HL-60 (cell line): ENCODE measurements around the gene C1orf21.

Experiments used
- DNase-seq, 2 experiments: peaks; one replicate each; pipeline ENCODE4 v3.0.0-alpha.2; 2010 to 2020; ENCODE audit warnings: low read depth in 1 of 2, low spot score in 1 of 2
- H3K27ac ChIP-seq: fragments of 250-450 bp; sonication (Bioruptor Pico); replicated peaks from 2 replicates; pipeline ENCODE4 v1.5.1; 2020; ENCODE audit warnings: mild to moderate bottlenecking, moderate library complexity
- H3K27me3 ChIP-seq: fragments of 250-450 bp; sonication (Bioruptor Pico); 2 replicates; pipeline ENCODE4 v1.5.1; 2021; ENCODE audit warnings: mild to moderate bottlenecking, moderate library complexity; ENCODE audit not compliant: insufficient read depth, poor library complexity, severe bottlenecking
- H3K4me3 ChIP-seq: replicated peaks from 2 replicates; pipeline ENCODE4 v1.5.1; 2011; ENCODE audit warnings: mild to moderate bottlenecking, control low read depth, low read length; ENCODE audit not compliant: insufficient read depth
- GABPA ChIP-seq: IDR thresholded peaks from 2 replicates; pipeline ENCODE4 v1.6.1; 2012; ENCODE audit warnings: low read depth
- POLR2AphosphoS5 ChIP-seq: IDR thresholded peaks from 2 replicates; pipeline ENCODE4 v1.6.1; 2012; ENCODE audit warnings: low read depth
- REST ChIP-seq: IDR thresholded peaks from 2 replicates; pipeline ENCODE4 v1.6.1; 2012; ENCODE audit warnings: low read depth; ENCODE audit not compliant: insufficient replicate concordance
- SPI1 ChIP-seq: IDR thresholded peaks from 2 replicates; pipeline ENCODE4 v1.6.1; 2012; ENCODE audit warnings: low read depth, mild to moderate bottlenecking, borderline replicate concordance
- TF ChIP-seq, protein P1 (sequence below): IDR thresholded peaks from one replicate; pipeline ENCODE4 v1.5.1; 2011; ENCODE audit warnings: low read length, control low read depth, inconsistent platforms; ENCODE audit not compliant: insufficient read depth

The C1orf21 gene

GRCh38 chr1:184385865-184386311, 941 bp upstream of the C1orf21 start:
- TF ChIP-seq, protein P1, sequence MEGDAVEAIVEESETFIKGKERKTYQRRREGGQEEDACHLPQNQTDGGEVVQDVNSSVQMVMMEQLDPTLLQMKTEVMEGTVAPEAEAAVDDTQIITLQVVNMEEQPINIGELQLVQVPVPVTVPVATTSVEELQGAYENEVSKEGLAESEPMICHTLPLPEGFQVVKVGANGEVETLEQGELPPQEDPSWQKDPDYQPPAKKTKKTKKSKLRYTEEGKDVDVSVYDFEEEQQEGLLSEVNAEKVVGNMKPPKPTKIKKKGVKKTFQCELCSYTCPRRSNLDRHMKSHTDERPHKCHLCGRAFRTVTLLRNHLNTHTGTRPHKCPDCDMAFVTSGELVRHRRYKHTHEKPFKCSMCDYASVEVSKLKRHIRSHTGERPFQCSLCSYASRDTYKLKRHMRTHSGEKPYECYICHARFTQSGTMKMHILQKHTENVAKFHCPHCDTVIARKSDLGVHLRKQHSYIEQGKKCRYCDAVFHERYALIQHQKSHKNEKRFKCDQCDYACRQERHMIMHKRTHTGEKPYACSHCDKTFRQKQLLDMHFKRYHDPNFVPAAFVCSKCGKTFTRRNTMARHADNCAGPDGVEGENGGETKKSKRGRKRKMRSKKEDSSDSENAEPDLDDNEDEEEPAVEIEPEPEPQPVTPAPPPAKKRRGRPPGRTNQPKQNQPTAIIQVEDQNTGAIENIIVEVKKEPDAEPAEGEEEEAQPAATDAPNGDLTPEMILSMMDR = no peak
- TF ChIP-seq REST (no peak), POLR2AphosphoS5 (no peak), GABPA (no peak), SPI1 (no peak)
- H3K27ac ChIP-seq = no peak overlapping the region
- no peak for DNase-seq
- H3K4me3 ChIP-seq = peak overlapping the region; percentile 67
- peaks cover 62% of the 10 kb centered on the region for H3K27me3 ChIP-seq

DNA sequence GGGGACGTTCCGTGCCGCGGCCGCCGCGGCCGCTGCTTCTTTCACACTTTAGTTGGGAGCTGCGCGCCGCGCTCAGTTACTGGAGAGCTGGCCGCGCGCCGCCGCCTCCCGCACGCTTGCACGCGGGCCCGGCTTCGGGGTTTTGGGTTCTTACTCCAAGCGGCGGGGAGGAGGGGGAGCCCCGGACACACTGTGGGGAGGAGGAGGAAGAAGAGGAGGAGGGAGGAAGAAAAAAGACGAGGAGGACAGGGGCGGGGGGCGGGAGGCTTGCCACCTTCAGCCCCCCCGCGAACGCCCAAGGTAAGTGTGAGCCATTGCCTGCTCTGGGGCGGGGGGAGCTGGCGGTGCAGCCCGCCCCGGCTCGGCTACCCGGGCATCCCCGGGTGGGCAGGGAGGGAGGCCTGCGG, 243 bp downstream of the C1orf21 start:
- Histone ChIP-seq H3K27ac (no peak overlapping the region), H3K27me3 (peaks cover 62% of the 10 kb centered on the region), H3K4me3 (peak overlapping the region; percentile 67)
- no peak for TF ChIP-seq GABPA
- TF ChIP-seq REST = no peak
- TF ChIP-seq, protein P1 = no peak
- TF ChIP-seq POLR2AphosphoS5 = no peak
- no peak for DNase-seq

DNA sequence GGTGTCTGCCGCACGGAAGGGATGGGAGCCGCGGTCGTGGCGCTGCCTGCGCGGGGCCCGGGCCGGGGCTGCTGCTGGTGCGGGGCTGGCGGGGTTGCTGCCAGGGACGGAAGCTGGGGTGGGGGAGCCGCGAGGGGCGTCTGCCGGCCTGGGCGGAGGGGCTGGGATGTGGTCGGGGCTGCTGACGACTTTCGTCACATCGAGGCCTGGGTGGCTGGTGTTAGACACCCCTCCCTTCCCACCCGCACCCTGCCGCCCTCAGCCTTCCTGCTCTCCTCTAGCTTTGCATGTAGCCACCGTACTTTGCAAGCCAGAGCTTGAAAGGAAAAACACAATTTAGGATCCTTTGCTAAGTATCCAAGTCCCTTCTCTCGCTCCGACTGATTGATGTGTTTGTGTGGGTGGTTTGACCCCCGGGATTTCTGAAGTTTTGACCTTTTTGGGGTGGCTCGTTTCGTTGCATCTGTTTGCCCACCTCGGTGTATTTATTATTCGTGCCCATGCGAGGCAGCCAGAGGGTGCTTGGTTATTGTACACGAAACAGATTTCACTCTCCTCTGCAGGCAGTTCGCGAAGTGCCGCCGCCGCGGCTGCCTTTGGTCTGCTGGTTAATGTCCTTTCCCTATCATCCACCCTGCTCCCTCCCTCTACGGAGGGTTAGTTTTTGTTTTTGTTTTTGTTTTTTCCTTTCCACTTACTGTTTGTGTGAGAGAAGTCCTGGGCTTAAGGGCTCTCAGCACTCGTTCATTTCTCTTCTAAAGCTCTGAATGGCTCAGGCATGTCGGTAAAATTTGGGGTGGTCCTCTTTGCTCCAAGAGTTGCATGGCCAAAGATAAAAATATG, 868 bp downstream of the C1orf21 start:
- Histone ChIP-seq H3K27ac (no peak overlapping the region), H3K27me3 (peaks cover 66% of the 10 kb centered on the region), H3K4me3 (peak overlapping the region; percentile 67)
- DNase-seq = no peak
- TF ChIP-seq GABPA (no peak), REST (no peak), POLR2AphosphoS5 (no peak), SPI1 (no peak)
- TF ChIP-seq, protein P1 = no peak
